Measurements from ENCODE around the gene KCNIP4.

Gene KCNIP4

GRCh38 chr4:20870436-20870835 is 1078.1 kb downstream of the KCNIP4 start:
- H3K9me3 ChIP-seq (ENCODE audit: control insufficient read depth, insufficient read depth, low read length), result no peaks in the 10 kb centered on the region
- no CpG with 5 or more reads among the region's 1 CpG for WGBS (ENCODE audit: insufficient coverage, insufficient read length)
- no peak for DNase-seq (ENCODE audit: low read depth, low spot score)
- no peaks in the 10 kb centered on the region for H3K4me1 ChIP-seq (ENCODE audit: control insufficient read depth, insufficient read depth, low read length)
- H3K36me3 ChIP-seq (ENCODE audit: control insufficient read depth, insufficient read depth, low read length), result no peaks in the 10 kb centered on the region
- no peak overlapping the region for H3K27ac ChIP-seq (ENCODE audit: low read length)
- H3K27me3 ChIP-seq (ENCODE audit: control insufficient read depth, insufficient read depth, low read length), result no peaks in the 10 kb centered on the region
- no peak overlapping the region for H3K4me3 ChIP-seq (ENCODE audit: low read length)

GRCh38 chr4:20868108-20868507 is 1080.5 kb downstream of the KCNIP4 start:
- Histone ChIP-seq H3K4me1 (ENCODE audit: control insufficient read depth, insufficient read depth, low read length) (no peaks in the 10 kb centered on the region), H3K36me3 (ENCODE audit: control insufficient read depth, insufficient read depth, low read length) (no peaks in the 10 kb centered on the region), H3K27me3 (ENCODE audit: control insufficient read depth, insufficient read depth, low read length) (no peaks in the 10 kb centered on the region), H3K9me3 (ENCODE audit: control insufficient read depth, insufficient read depth, low read length) (no peaks in the 10 kb centered on the region), H3K4me3 (ENCODE audit: low read length) (no peak overlapping the region), H3K27ac (ENCODE audit: low read length) (no peak overlapping the region)
- no peak for DNase-seq (ENCODE audit: low read depth, low spot score)
- WGBS (ENCODE audit: insufficient coverage, insufficient read length), result no CpG with 5 or more reads among the region's 1 CpG

GRCh38 chr4:20860878-20861277 is 1087.7 kb downstream of the KCNIP4 start:
- Histone ChIP-seq H3K4me1 (ENCODE audit: control insufficient read depth, insufficient read depth, low read length) (no peaks in the 10 kb centered on the region), H3K27ac (ENCODE audit: low read length) (no peak overlapping the region), H3K27me3 (ENCODE audit: control insufficient read depth, insufficient read depth, low read length) (no peaks in the 10 kb centered on the region), H3K9me3 (ENCODE audit: control insufficient read depth, insufficient read depth, low read length) (no peaks in the 10 kb centered on the region), H3K36me3 (ENCODE audit: control insufficient read depth, insufficient read depth, low read length) (no peaks in the 10 kb centered on the region), H3K4me3 (ENCODE audit: low read length) (no peak overlapping the region)
- WGBS (ENCODE audit: insufficient coverage, insufficient read length), result no CpG with 5 or more reads among the region's 3 CpGs
- DNase-seq (ENCODE audit: low read depth, low spot score), result no peak

- WGBS (ENCODE audit: insufficient coverage, insufficient read length), result no CpG with 5 or more reads among the region's 8 CpGs
- no peaks in the 10 kb centered on the region for H3K4me1 ChIP-seq (ENCODE audit: control insufficient read depth, insufficient read depth, low read length)
Measured at GRCh38 chr4:20859097-20859781, 1089.3 kb downstream of the KCNIP4 start.

GRCh38 chr4:20857081-20857480 is 1091.5 kb downstream of the KCNIP4 start:
- Histone ChIP-seq H3K4me3 (ENCODE audit: low read length) (no peak overlapping the region), H3K27ac (ENCODE audit: low read length) (no peak overlapping the region), H3K27me3 (ENCODE audit: control insufficient read depth, insufficient read depth, low read length) (no peaks in the 10 kb centered on the region), H3K9me3 (ENCODE audit: control insufficient read depth, insufficient read depth, low read length) (no peaks in the 10 kb centered on the region), H3K36me3 (ENCODE audit: control insufficient read depth, insufficient read depth, low read length) (no peaks in the 10 kb centered on the region), H3K4me1 (ENCODE audit: control insufficient read depth, insufficient read depth, low read length) (no peaks in the 10 kb centered on the region)
- no CpG with 5 or more reads among the region's 5 CpGs for WGBS (ENCODE audit: insufficient coverage, insufficient read length)
- no peak for DNase-seq (ENCODE audit: low read depth, low spot score)

More at GRCh38 chr4:20859097-20859781, 1089.3 kb downstream of the KCNIP4 start:
- H3K4me3 ChIP-seq (ENCODE audit: low read length), result no peak overlapping the region
- no peaks in the 10 kb centered on the region for H3K27me3 ChIP-seq (ENCODE audit: control insufficient read depth, insufficient read depth, low read length)
- DNase-seq (ENCODE audit: low read depth, low spot score), result no peak
- H3K36me3 ChIP-seq (ENCODE audit: control insufficient read depth, insufficient read depth, low read length), result no peaks in the 10 kb centered on the region
- H3K9me3 ChIP-seq (ENCODE audit: control insufficient read depth, insufficient read depth, low read length), result no peaks in the 10 kb centered on the region
- no peak overlapping the region for H3K27ac ChIP-seq (ENCODE audit: low read length)

- no peaks in the 10 kb centered on the region for H3K9me3 ChIP-seq (ENCODE audit: control insufficient read depth, insufficient read depth, low read length)
- H3K4me1 ChIP-seq (ENCODE audit: control insufficient read depth, insufficient read depth, low read length), result no peaks in the 10 kb centered on the region
- DNase-seq (ENCODE audit: low read depth, low spot score), result no peak
- H3K27ac ChIP-seq (ENCODE audit: low read length), result no peak overlapping the region
- H3K36me3 ChIP-seq (ENCODE audit: control insufficient read depth, insufficient read depth, low read length), result no peaks in the 10 kb centered on the region
- no peaks in the 10 kb centered on the region for H3K27me3 ChIP-seq (ENCODE audit: control insufficient read depth, insufficient read depth, low read length)
- WGBS (ENCODE audit: insufficient coverage, insufficient read length), result no CpG with 5 or more reads among the region's 2 CpGs
- no peak overlapping the region for H3K4me3 ChIP-seq (ENCODE audit: low read length)
Measured at GRCh38 chr4:20847124-20847747, 1101.3 kb downstream of the KCNIP4 start.

GRCh38 chr4:20844311-20844710 is 1104.3 kb downstream of the KCNIP4 start:
- no peak overlapping the region for H3K27ac ChIP-seq (ENCODE audit: low read length)
- no peaks in the 10 kb centered on the region for H3K36me3 ChIP-seq (ENCODE audit: control insufficient read depth, insufficient read depth, low read length)
- no peaks in the 10 kb centered on the region for H3K9me3 ChIP-seq (ENCODE audit: control insufficient read depth, insufficient read depth, low read length)
- no peak for DNase-seq (ENCODE audit: low read depth, low spot score)
- no CpG with 5 or more reads among the region's 4 CpGs for WGBS (ENCODE audit: insufficient coverage, insufficient read length)
- no peaks in the 10 kb centered on the region for H3K27me3 ChIP-seq (ENCODE audit: control insufficient read depth, insufficient read depth, low read length)
- H3K4me3 ChIP-seq (ENCODE audit: low read length), result no peak overlapping the region
- H3K4me1 ChIP-seq (ENCODE audit: control insufficient read depth, insufficient read depth, low read length), result no peaks in the 10 kb centered on the region; the same call in 1 of the 2 replicates

GRCh38 chr4:20840648-20841190 is 1107.9 kb downstream of the KCNIP4 start:
- DNase-seq (ENCODE audit: low read depth, low spot score), result no peak

GRCh38 chr4:20839957-20840356 is 1108.6 kb downstream of the KCNIP4 start:
- Histone ChIP-seq H3K36me3 (ENCODE audit: control insufficient read depth, insufficient read depth, low read length) (no peaks in the 10 kb centered on the region), H3K4me3 (ENCODE audit: low read length) (no peak overlapping the region), H3K27me3 (ENCODE audit: control insufficient read depth, insufficient read depth, low read length) (no peaks in the 10 kb centered on the region), H3K9me3 (ENCODE audit: control insufficient read depth, insufficient read depth, low read length) (no peaks in the 10 kb centered on the region), H3K4me1 (ENCODE audit: control insufficient read depth, insufficient read depth, low read length) (no peaks in the 10 kb centered on the region; the same call in 1 of the 2 replicates), H3K27ac (ENCODE audit: low read length) (no peak overlapping the region)
- no CpG with 5 or more reads among the region's 1 CpG for WGBS (ENCODE audit: insufficient coverage, insufficient read length)
- no peak for DNase-seq (ENCODE audit: low read depth, low spot score)

More at GRCh38 chr4:20840648-20841190, 1107.9 kb downstream of the KCNIP4 start:
- Histone ChIP-seq H3K4me1 (ENCODE audit: control insufficient read depth, insufficient read depth, low read length) (no peaks in the 10 kb centered on the region; the same call in 1 of the 2 replicates), H3K9me3 (ENCODE audit: control insufficient read depth, insufficient read depth, low read length) (no peaks in the 10 kb centered on the region), H3K27me3 (ENCODE audit: control insufficient read depth, insufficient read depth, low read length) (no peaks in the 10 kb centered on the region), H3K36me3 (ENCODE audit: control insufficient read depth, insufficient read depth, low read length) (no peaks in the 10 kb centered on the region), H3K27ac (ENCODE audit: low read length) (no peak overlapping the region), H3K4me3 (ENCODE audit: low read length) (no peak overlapping the region)
- no CpG with 5 or more reads among the region's 5 CpGs for WGBS (ENCODE audit: insufficient coverage, insufficient read length)

GRCh38 chr4:20838476-20838875 is 1110.1 kb downstream of the KCNIP4 start:
- Histone ChIP-seq H3K9me3 (ENCODE audit: control insufficient read depth, insufficient read depth, low read length) (no peaks in the 10 kb centered on the region), H3K27me3 (ENCODE audit: control insufficient read depth, insufficient read depth, low read length) (no peaks in the 10 kb centered on the region), H3K27ac (ENCODE audit: low read length) (no peak overlapping the region), H3K4me1 (ENCODE audit: control insufficient read depth, insufficient read depth, low read length) (no peaks in the 10 kb centered on the region; the same call in 1 of the 2 replicates), H3K36me3 (ENCODE audit: control insufficient read depth, insufficient read depth, low read length) (no peaks in the 10 kb centered on the region), H3K4me3 (ENCODE audit: low read length) (no peak overlapping the region)
- no peak for DNase-seq (ENCODE audit: low read depth, low spot score)
- no CpG with 5 or more reads among the region's 1 CpG for WGBS (ENCODE audit: insufficient coverage, insufficient read length)
